ENCODE measurements around the gene PPP1R16B. TPM values are rescaled to one million over a fixed set of nuclear protein-coding genes. Genes with fewer than 3 reads are reported as not detected.
"Not testable (repeated sequence)": the region's sequence is repeated elsewhere in the genome, so short reads cannot be mapped to it uniquely, and the experiment has no call there.

PPP1R16B gene
- polyA plus RNA-seq, 10 donors, result 3.8 to 7.3 (median 5.4) TPM

- peak in 1 of 3 donors; percentile 16 for DNase-seq
Observed at GRCh38 chr20:38790200-38791053, 15.1 kb upstream of the PPP1R16B start.

GRCh38 chr20:38791291-38791690, 14.2 kb upstream of the PPP1R16B start:
- DNase-seq, result no peak

GRCh38 chr20:38791940-38792339, 13.6 kb upstream of the PPP1R16B start:
- no peak for DNase-seq

- not testable (repeated sequence) for DNase-seq
Observed at GRCh38 chr20:38794057-38794456, 11.4 kb upstream of the PPP1R16B start.

DNA sequence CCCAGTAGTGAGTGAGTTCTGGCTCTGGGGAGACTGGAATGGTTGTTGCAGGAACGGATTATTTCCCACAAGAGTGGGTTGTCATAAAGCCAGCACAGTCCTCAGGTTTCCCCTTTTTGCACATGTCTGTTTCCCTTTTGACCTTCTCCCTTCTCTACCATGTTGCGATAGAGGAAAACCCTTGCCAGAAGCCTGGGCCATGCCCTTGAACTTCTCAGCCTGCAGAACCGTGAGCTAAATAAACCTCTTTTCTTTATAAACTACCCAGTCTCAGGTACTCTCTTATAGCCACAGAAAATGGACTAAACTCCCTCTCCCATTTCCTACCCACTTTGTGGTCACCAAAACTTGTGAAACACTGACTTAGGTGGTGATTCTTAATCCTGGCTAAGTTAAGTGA, 7.2 kb upstream of the PPP1R16B start:
- no peak for DNase-seq

DNA sequence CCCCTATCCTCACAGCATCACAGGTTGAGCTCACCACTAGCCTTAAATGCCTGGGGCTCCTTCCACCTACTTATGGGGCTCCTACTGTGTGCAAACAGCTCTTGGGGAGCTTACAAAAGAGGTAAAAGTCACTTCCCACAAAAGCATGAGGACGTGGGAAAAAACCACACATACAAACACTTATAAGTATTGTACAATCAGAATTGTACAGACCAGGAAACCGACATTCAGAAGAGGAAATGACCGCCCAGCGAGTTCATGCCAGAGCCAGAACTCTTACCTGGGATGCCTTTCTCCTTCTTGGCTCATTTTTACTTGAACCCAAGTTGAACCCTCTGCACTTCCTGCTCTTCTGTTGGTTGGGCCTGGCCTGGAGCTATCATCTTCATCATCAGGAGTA, 6.3 kb upstream of the PPP1R16B start:
- DNase-seq, result no peak

- DNase-seq, result no peak
Observed at GRCh38 chr20:38800882-38801281, 4.6 kb upstream of the PPP1R16B start.

- no peak for DNase-seq
Observed at GRCh38 chr20:38804221-38804620, 1.3 kb upstream of the PPP1R16B start.

GRCh38 chr20:38804682-38805501, 605 bp upstream of the PPP1R16B start:
- peak in 1 of 3 donors; percentile 30 for DNase-seq

DNA sequence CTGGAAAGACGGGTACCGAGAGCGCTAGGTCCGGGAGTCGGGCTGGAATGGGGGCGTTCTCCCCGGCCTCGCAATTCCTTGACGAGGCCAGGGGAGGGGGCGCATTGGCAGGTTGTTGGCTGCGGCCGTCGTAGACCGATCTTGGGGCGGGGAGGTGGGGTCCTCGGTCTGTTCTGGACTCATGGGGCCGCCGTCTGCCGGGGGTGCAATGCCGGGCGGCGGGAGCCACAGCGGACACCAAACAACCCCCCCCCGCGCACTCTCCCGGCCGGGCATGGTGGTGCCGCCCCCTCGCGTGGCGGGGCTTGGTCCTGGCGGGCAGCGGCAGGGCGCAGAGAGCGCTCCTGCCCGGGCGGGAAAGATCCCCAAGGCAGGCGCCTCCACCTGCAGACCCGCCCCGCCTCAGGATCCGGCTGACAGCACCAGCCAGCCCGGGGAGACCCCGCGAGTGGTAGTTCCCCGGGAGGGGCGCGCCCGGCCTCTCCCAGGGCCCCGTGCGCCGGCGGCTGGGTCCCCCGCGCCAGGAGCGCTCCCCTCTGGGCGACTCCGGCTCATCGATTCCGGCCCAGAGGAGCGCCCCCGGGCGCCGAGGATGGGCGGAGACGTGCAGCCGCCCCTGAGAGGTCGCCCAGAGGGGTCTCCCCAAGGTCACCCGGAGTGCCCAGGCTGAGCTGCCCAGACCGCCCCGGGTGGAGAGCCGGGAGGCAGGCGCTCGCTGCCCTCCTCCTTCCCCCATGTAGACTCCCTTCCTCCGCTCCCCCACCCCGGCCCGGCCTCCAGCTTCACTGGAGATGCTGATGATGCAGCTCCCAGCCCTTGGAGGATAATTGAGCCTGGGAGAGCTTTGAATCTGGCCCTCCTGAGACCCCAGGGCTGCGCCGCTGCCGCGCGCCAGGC, 709 bp downstream of the PPP1R16B start:
- peak in 1 of 3 donors; percentile 28 for DNase-seq

DNA sequence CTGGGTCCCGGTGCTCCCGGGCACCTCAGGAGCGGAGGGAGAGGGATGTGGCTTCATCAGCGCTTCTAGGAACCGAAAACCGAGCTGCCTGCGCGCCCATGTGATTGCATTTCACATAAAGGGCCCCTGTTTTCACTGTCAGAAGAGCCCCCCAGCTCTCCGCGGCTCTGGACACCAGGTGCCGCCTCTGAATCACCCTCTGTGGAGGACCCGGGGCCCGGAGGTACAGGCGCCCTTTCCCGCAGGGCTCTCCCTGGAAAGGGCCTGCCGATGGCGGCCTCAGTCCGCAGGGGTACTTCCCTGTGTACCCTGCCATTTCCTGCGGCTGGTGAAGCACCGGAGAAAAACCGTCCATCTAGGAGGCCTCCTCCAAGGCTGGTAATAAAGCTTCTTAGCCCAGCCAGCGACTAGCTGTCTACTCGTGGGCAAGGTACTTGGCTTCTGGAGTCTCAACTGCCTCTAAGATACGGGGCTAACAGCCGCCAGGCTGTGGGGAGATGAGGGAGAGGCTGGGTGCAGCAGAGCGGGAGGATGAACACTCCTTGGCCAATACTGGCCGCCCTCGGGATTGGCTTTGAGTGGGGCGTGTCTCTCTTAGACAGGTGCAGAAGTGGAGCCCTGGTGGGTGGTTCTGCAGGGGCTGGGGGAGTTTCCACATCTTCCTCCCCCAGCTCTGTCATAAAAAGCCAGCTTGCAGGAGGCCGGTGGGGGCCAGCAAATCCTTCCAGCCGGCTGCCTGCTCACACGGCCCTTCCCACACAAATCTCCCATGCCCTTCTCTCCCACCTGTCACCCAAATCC, 1.6 kb downstream of the PPP1R16B start:
- no peak for DNase-seq

- no peak for DNase-seq
Observed at GRCh38 chr20:38809942-38810341, 4.4 kb downstream of the PPP1R16B start.

- no peak for DNase-seq
Observed at GRCh38 chr20:38810926-38811630, 5.6 kb downstream of the PPP1R16B start.

GRCh38 chr20:38811769-38812168, 6.3 kb downstream of the PPP1R16B start:
- DNase-seq, result no peak

DNA sequence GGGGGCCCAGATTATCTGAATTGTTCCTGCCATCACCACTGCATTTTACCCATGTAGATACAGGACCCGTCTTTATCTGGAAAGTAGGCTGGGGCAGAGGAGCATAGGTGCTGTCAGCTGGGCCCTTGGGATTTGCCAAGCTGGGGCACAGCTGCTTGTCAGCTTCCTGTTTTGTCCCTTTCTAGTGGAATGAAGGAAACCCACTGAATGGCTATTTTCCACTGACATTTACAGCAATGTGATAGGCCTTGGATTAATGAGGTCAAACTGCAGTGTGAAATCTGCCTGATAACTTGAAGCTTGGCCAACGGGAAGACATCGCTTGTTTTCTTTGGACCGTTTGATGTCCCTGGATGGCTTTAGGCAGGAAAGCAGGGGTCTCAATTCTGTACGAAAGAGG, 6.7 kb downstream of the PPP1R16B start:
- DNase-seq, result no peak

GRCh38 chr20:38812709-38813573, 7.4 kb downstream of the PPP1R16B start:
- DNase-seq, result no peak

DNA sequence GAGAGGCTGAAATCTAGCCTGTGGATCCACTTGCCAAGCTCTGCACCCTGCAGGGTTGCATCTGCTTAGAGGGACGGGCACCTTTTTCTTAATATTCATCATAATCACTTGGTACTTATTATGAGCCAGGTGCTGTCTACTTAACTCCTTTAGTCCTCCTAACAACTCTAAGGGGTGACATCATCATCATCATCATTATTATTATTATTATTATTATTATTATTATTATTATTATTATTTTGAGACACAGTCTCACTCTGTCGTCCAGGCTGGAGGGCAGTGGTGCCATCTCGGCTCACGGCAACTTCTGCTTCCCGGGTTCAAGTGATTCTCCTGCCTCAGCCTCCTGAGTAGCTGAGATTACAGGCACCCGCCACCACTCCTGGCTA, 8.1 kb downstream of the PPP1R16B start:
- DNase-seq, result not testable (repeated sequence)

- DNase-seq, result no peak
Observed at GRCh38 chr20:38815446-38815845, 9.9 kb downstream of the PPP1R16B start.

All from muscle of back (tissue), 11 donors.